ENCODE data around the gene PNLDC1.

GRCh38 chr6:159788753-159789376 lies 11.2 kb upstream of the PNLDC1 start:
- TF ChIP-seq POLR2AphosphoS5 (IDR thresholded peaks at IDR 0.05) (no peak), CTCF (IDR thresholded peaks at IDR 0.05) (no peak)
